ENCODE data around the gene SND1.

Gene SND1

DNA sequence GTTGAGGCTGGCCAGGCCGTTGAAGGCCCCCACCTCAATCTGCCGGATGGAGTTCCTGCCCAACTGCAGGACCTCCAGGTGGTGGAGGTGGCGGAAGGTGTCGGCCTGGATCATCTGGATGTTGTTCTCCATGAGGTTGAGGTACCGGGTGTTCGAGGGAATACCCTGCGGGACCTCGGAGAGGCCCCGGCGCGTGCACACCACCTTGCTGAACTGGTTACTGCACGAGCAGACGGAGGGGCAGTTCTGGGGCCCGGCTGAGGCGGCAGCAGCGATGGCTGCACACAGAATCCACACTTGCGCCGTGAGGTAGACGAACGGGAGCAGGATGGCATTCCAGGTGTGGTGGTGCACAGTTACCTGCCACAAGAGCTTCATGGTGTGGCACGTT, 378.3 kb downstream of the SND1 start:
- in situ Hi-C loops (cut with MboI; ENCODE audit: low sequenced_read_pairs): no loop called here

DNA sequence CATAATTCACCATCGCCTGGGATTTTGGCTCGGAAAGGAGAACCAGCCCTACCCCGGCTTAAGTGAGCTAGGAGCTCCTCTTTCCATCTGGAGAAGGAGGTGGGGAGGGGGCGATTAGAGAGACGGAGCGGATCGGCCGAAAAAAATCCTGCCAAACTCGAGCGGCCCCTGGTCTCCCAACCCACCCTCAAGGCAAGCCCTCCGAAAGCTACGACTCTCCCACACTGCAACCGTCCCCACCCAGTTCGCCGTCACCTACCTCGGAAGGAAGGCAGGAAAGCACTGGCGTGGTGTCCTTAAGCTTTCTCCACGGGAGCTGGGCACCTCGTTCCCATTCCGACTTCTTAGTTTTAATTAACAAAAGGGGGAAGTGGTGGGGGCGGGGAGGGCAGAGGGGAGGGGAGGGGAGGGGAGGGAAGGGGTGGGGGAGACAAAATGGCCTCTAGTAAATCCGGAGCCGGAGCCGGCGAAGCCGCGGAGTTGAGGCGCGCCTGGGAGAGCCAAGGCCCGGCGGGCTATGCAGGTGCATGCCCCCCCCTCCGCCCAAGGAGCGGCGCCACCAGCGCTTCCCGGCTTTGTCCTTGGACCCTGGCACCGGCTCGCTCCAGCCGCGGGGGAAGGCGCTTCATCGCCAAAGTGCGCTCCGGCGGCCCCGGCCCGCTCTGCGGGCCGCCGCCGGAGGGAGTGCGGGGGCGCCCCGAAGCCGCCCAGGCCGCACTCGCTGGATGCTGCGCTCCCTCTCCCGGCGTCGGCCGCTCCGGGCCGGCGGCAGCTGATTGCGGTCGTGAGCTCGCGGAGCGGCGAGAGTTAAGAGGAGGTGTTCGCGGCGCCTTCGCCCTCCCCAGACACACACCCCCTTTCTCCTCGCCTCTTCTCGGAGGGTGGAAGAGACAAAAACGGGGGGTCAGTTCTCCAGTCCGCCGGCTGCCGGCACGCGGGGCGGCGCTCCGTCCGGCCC, 378.9 kb downstream of the SND1 start, which contains the start of gene LRRC4:
TSS of gene LRRC4 (minus strand) at position 784 of the 958 bp plus-strand sequence. CDS start 797 bp downstream, outside the sequence.
- in situ Hi-C loops (cut with MboI; ENCODE audit: low sequenced_read_pairs): no loop called here

DNA sequence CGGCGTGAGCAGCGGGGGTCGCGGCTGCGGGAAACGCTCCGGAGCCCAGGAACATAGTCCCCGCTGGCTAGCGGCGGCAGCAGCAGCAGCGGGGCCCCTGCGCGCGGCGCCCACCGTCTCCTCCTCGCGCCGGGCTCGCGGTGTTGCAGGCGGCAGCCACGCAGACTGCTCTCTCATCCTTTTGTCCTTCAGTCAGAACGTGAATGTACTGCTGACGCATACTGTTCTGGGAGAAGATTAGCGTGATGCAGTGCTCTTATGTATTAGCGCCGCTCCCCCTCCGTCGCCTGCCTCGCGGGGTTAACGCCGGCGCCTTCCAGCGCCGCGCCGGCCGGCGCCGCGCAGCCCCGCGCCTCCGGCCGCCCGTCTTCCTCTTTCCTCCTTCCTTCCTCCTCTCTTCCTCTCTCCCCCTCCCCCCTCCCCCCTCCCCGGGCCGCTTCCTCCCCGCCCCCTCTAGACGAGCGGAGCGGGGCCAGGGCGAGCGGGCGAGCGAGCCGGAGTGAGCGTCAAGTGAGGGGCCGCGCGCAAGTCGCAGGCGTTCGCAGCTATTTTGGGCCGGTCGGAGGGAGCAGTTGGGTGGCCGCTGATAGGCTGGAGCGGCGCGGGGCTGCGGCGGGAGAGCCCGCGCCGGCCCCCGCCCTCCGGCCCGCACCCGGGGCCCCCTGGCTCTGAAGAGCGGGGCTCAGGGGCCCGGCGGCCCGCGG, 380.1 kb downstream of the SND1 start:
- in situ Hi-C loops (cut with MboI; ENCODE audit: low sequenced_read_pairs): no loop called here

DNA sequence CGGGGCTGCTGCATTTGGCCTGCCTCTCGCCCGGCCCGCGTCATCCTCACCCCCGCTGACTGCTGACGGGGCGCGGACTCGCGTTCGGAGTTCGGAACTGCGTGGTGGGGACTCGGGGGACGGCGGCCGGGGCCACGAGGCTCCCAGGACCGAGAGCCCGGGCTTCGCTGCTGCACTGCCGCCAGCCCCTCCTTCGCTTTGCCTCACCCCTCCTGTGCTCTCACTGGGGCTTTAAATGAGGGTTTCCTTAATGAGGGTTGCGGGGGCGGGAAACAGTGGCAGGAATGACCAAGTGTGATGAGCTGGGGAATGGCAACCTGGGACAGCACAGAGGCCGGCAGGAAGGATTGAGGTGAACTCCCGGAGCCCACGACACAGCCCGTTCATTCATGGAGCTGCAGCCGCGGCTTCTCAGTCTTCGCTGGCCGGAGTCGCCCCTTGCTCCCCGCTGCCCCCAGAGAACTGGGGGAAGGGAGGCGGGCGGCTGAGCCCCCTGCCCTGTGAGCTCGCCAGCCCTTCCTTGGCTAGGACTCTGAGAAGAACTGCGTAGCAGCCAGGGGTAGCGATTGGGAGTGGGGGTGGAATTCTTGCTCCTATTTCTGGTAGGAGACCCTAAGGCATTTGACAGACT, 380.7 kb downstream of the SND1 start:
- in situ Hi-C loops (cut with MboI; ENCODE audit: low sequenced_read_pairs): no loop called here

DNA sequence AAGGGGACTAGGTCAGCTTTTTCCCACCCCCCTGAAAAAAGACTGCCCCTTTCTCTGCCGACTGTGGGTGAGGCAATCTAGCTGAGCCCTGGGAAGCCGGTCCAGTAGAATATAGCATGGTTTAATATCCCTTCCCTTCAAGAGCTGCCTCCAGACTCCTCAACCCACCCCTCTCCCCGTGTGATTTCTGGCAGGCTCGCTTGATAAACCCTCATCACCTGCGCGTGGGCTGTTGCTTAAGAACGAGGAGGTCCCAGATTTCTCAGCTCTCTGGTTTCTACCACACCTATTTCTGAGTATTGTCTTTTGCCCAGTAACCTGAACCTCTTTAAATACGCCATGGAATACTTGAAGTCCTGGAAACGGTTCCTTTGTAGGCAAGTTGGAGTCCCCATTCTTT, 381.3 kb downstream of the SND1 start:
- in situ Hi-C loops (cut with MboI; ENCODE audit: low sequenced_read_pairs): no loop called here

DNA sequence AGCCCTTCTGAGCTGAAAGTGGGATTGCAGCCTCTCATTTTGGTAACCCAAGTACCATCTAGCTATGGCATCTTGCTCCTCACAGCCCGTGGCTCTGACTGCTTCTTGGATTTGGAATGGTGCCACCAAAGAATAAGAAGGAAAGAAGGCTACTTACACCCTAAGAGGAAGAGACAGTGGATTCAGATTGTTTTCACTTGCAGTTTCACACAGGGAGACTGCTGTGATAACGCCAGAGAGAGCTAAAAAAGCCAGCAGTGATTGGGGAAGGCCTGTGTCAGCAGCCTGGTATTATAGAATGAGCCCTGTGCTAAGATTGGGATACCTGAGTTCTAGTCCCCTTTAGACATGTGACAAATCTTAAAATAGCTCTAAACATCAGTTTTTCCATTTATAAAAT, 382.8 kb downstream of the SND1 start:
- in situ Hi-C loops (cut with MboI; ENCODE audit: low sequenced_read_pairs): no loop called here

GRCh38 chr7:128035712-128036111, 383.7 kb downstream of the SND1 start:
- in situ Hi-C loops (cut with MboI; ENCODE audit: low sequenced_read_pairs): no loop called here

GRCh38 chr7:128036226-128036940, 384.4 kb downstream of the SND1 start:
- in situ Hi-C loops (cut with MboI; ENCODE audit: low sequenced_read_pairs): no loop called here

DNA sequence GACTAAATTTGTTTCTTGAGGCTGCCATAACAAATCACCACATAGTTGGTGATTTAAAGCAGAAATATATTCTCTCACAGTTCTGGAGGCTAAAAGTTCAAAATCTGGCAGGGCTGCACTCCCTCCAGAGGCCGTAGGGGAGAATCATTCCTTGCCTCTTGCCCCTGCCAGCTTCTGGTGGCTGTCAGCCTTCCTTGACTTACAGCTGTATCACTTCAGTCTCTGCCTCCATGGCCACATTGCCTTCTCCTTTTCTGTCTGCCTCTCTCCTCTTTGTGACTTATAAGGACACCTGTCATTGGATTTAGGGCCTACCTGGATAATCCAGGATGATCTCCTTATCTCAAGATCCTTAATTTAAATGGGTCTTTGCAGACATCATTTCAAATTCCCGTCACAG, 385.1 kb downstream of the SND1 start:
- in situ Hi-C loops (cut with MboI; ENCODE audit: low sequenced_read_pairs): no loop called here

DNA sequence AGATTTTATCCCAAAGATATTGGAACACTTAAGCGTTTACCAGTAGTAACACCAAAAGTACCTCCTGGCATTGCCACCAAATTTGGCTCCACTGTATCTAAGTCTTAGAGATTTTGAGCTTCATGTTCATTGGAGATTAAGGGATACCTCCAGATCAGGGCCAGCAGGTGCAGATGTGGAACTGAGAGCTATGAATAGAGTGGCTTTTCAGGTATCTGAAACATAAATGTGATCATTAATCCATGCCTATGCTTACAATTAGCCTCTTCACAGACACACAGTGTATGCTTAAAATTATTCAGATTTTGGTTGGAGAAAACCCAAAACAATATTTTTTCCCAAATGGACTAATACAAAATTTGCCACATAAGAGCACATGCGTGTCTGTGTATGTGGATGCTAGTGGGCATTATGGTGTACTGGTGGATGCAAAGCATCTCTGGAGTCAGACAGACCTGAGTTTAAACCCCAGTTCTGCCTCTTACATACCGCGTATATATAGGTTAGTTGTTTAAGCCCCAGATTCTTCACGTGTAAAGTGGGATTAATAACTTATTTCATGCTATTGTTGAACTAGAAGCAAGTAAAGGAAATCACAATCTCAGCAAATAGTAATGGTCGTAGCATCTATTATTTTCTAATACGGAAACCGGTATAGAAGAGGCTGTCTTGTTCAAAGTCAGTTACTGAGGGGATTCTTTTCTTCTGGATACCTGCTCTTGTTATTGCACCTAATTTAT, 386.1 kb downstream of the SND1 start:
- in situ Hi-C loops (cut with MboI; ENCODE audit: low sequenced_read_pairs): no loop called here

GRCh38 chr7:128039544-128039953, 387.6 kb downstream of the SND1 start:
- in situ Hi-C loops (cut with MboI; ENCODE audit: low sequenced_read_pairs): no loop called here

- in situ Hi-C loops (cut with MboI; ENCODE audit: low sequenced_read_pairs): no loop called here
Measured at GRCh38 chr7:128040205-128040604, 388.2 kb downstream of the SND1 start.

GRCh38 chr7:128041203-128041602, 389.2 kb downstream of the SND1 start:
- in situ Hi-C loops (cut with MboI; ENCODE audit: low sequenced_read_pairs): no loop called here

DNA sequence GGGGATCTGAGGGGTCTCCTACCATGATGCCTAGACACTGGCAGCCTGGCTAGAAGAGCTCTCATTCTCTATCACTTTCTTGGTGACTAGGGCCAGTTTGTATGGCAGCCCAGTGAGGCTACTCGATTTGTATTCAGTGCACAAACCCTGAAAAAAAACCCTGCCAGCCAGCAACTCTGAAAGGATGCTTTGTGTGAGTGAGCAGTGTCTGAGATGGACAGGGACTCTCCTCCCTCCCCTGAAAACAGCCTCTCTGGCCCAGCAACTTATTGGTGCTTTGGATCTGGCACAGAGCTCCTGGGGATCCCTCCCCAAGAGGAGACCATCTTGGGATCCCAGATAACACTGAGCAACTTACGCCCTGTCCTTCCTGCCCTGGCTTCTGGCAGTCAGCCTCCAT, 390.0 kb downstream of the SND1 start:
- in situ Hi-C loops (cut with MboI; ENCODE audit: low sequenced_read_pairs): no loop called here

DNA sequence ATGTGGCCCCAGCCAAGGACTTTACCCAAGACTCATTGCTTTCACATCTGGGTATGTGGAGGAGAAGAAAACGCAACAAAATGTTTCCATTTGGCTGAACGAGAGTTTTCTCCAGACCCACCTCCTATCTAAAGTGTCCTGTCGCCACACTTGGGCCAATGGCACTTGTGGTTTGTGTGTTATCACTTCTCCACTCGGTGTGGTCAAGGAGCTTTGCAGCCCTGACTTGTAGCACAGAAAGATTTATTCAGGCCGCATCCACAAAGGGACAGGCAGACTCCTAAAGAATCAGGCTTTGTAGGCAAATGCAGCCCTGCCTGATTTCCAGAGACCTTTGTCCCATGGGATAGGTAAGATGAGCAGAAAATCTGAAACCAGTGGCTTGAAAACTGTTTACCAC, 392.1 kb downstream of the SND1 start:
- in situ Hi-C loops (cut with MboI; ENCODE audit: low sequenced_read_pairs): no loop called here

GRCh38 chr7:128045158-128045557, 393.2 kb downstream of the SND1 start:
- in situ Hi-C loops (cut with MboI; ENCODE audit: low sequenced_read_pairs): no loop called here

DNA sequence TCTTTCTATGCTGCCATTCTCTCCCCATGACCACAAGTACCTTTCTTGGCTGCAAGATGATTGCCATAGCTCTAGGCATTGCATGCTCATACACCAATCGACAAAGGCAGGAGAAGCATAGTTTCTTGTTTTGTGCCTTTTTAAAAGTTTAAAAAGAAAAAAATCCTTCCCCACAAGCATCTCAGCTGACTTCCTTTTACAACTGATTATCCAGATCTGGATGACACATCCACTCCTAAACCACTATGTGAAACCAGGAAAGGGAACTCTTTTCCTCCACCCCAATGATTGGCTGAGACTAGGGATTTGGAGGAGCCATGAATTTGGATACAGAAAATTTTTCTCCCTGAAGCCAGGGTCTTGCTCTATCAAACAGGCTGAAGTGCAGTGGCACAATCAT, 393.8 kb downstream of the SND1 start:
- in situ Hi-C loops (cut with MboI; ENCODE audit: low sequenced_read_pairs): no loop called here

DNA sequence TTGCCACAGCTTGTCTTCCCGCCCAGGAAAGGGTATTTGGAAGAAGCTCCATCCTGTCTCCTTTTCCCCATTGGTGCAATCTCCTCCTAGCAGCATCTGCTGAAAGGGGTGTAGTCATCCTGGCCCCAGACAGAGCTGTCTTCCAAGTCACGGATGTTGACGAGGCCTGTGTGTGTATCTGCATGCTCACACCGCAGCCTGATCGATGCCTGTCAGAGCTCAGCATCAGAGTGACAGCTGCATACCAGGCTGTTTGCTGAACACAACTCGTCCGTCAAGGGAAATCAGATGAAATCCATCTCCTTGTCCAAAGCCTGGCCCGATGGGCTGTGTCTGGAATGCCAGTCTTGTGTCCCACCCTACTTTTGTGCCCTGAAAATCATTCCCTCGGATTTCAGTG, 400.4 kb downstream of the SND1 start:
- in situ Hi-C loops (cut with MboI; ENCODE audit: low sequenced_read_pairs): no loop called here

DNA sequence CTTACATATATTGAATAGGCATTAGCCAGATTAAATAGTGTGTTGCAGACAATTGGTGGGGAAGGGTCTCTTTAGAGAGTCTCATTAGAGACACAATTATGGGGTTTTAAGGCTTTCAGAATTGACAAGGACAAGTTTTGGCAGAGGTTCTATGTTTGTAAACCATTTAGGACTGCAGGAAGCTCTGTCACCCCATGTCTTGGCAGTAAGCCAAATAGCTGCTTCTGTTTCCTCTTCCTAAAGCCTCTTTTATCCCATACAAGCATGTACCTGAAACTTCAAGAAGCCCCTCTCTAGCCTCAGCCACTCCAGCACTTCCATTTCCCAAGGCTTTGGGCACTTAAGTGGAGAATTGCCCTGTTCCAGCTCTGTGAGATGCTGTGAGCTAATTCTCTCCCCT, 401.0 kb downstream of the SND1 start:
- in situ Hi-C loops (cut with MboI; ENCODE audit: low sequenced_read_pairs): no loop called here

- in situ Hi-C loops (cut with MboI; ENCODE audit: low sequenced_read_pairs): no loop called here
Measured at GRCh38 chr7:128053991-128054390, 402.0 kb downstream of the SND1 start.
